K562 (cell line): Measurements from ENCODE around the gene CELSR1. TPM values are rescaled to one million over a fixed set of nuclear protein-coding genes. Genes with fewer than 3 reads are reported as not detected.

Experiments used
- ATF1 ChIP-seq, 2 experiments: fragments of 450-650 bp in 1 of 2; IDR thresholded peaks; 2 replicates each; pipeline ENCODE4 v1.6.1; 2016; ENCODE audit warnings: missing compliant biosample characterization in 1 of 2, missing genetic modification characterization in 1 of 2
- MAZ ChIP-seq, 2 experiments: fragments of 450-650 bp in 1 of 2; sonication (generic) in 1 of 2; formaldehyde crosslinking; IDR thresholded peaks in 1 of 2; conservative IDR thresholded peaks in 1 of 2; 2 replicates each; pipeline versions ENCODE4 v1.4.0 to v1.5.0; 2020; ENCODE audit warnings: mild to moderate bottlenecking in 1 of 2, missing genetic modification reagents in 1 of 2
- NFYB ChIP-seq: IDR thresholded peaks from 2 replicates; pipeline ENCODE4 v1.6.1; 2011; ENCODE audit warnings: mild to moderate bottlenecking, moderate library complexity; ENCODE audit not compliant: insufficient read length; ENCODE audit errors: extremely low read depth
- NR3C1 ChIP-seq: sonication (generic); formaldehyde crosslinking; IDR thresholded peaks from 2 replicates; pipeline ENCODE4 v1.8.1; 2022; ENCODE audit warnings: missing genetic modification reagents
- SMC3 ChIP-seq: conservative IDR thresholded peaks from 2 replicates; pipeline ENCODE4 v1.6.1; 2011; ENCODE audit warnings: low read depth, low read length, improper control_type of control experiment; ENCODE audit not compliant: insufficient read depth
- ZBED1 ChIP-seq: IDR thresholded peaks from 2 replicates; pipeline ENCODE4 v1.6.1; 2014
- ZFP36 ChIP-seq: fragments of 150-350 bp; IDR thresholded peaks from 2 replicates; pipeline ENCODE4 v1.6.1; 2018; ENCODE audit warnings: low read length, low read depth; ENCODE audit not compliant: partially characterized antibody
- ZKSCAN3 ChIP-seq: fragments of 250-450 bp; sonication (Bioruptor Pico); IDR thresholded peaks from 2 replicates; pipeline ENCODE4 v1.4.0; 2020
- ZNF175 ChIP-seq: fragments of 200-800 bp; sonication (Bioruptor generic); IDR thresholded peaks from 2 replicates; pipeline ENCODE4 v1.6.1; 2016; ENCODE audit warnings: low read depth, mild to moderate bottlenecking, missing genetic modification characterization, missing compliant biosample characterization
- ZNF584 ChIP-seq: fragments of 200-800 bp; sonication (Bioruptor generic); IDR thresholded peaks from 2 replicates; pipeline ENCODE4 v1.6.1; 2016; ENCODE audit warnings: low read depth, mild to moderate bottlenecking, missing genetic modification characterization, missing compliant biosample characterization
- ZNF696 ChIP-seq: fragments of 250-450 bp; sonication (Bioruptor Pico); conservative IDR thresholded peaks from 2 replicates; pipeline ENCODE4 v1.4.0; 2020; ENCODE audit warnings: mild to moderate bottlenecking, moderate library complexity
- polyA plus RNA-seq, 8 experiments: library from polyadenylated mRNA; depleted of rRNA in 4 of 8; stranded (reverse) in 5 of 8; unstranded in 3 of 8; fragments of >200 nt; fragmentation: Nextera tagmentation in 2 of 8; fragmentation: Illumina TruSeq in 1 of 8; extraction: Ambion mirVana in 2 of 8; extraction: Trizol in 1 of 8; gene quantifications; 2 replicates each; pipeline versions ENCODE4 v1.2.1 to v1.2.3, GENCODE V29; 2011 to 2014; ENCODE audit warnings: inconsistent platforms in 1 of 8, missing spikeins in 1 of 8
- total RNA-seq, 7 experiments: library from RNA; depleted of rRNA in 6 of 7; stranded (reverse); fragments of >200 nt in 6 of 7; fragmentation: Illumina TruSeq in 2 of 7; extraction: Trizol in 2 of 7; gene quantifications; 2 replicates each; pipeline versions ENCODE4 v1.2.1 to v1.2.3, GENCODE V29; 2011 to 2021; ENCODE audit warnings: low replicate concordance in 1 of 7
- TF ChIP-seq, protein P1 (sequence below), 2 experiments: fragments of 450-650 bp; formaldehyde crosslinking in 1 of 2; IDR thresholded peaks; 2 replicates each; pipeline versions ENCODE4 v1.4.0 to v1.6.1; 2014 to 2020; ENCODE audit warnings: mild to moderate bottlenecking in 2 of 2, borderline replicate concordance in 1 of 2, low read depth in 1 of 2
- TF ChIP-seq, protein P2 (sequence below): fragments of 250-450 bp; sonication (Bioruptor Pico); IDR thresholded peaks from 2 replicates; pipeline ENCODE4 v1.6.1; 2021; ENCODE audit warnings: mild to moderate bottlenecking
- TF ChIP-seq, protein P3 (sequence below), 2 experiments: fragments of 450-650 bp; IDR thresholded peaks; 2 replicates each; pipeline ENCODE4 v1.6.1; 2016

Gene CELSR1
- total and polyA plus RNA-seq, 9 of the 15 experiments (the other 6 are each of a cell fraction or from before 2014, with no cell fraction given), result under 0.01 to 0.09 TPM; not detected in 7

DNA sequence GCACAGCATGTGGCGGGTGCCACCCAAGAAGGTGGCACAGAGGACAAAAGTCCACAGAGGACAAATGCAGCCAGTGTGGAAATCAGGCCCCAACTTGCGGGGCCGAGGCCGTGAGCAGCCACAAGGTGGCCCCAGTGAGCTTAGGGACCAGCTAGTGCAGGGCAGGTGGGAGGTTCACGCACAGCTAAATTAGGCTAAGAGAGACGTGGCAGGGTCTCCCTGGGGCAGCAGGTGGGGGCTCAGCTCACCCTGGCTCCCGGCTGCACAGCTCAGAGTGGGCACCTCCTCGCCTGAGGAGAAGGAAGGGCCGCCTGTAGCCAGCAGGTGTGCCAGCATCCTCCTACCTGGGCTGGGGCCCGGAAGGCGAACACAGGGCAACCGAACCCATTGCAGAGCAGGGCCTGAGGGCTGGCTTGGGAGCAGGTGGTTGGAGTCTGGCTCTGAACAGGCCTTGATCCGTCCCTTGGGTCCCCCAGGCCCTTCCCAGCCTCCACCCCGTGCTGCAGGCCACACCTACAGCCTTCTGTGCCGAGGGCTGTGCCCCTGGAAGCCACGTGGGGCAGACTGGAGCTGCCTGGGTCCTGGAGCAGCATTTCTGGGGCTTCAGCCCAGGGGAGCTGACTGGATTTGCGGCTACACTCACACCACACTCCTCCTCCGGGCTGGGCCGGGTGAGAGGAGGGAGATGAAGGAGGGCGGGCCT is 26.1 kb upstream of the CELSR1 start (continued):
- TF ChIP-seq, protein P1, sequence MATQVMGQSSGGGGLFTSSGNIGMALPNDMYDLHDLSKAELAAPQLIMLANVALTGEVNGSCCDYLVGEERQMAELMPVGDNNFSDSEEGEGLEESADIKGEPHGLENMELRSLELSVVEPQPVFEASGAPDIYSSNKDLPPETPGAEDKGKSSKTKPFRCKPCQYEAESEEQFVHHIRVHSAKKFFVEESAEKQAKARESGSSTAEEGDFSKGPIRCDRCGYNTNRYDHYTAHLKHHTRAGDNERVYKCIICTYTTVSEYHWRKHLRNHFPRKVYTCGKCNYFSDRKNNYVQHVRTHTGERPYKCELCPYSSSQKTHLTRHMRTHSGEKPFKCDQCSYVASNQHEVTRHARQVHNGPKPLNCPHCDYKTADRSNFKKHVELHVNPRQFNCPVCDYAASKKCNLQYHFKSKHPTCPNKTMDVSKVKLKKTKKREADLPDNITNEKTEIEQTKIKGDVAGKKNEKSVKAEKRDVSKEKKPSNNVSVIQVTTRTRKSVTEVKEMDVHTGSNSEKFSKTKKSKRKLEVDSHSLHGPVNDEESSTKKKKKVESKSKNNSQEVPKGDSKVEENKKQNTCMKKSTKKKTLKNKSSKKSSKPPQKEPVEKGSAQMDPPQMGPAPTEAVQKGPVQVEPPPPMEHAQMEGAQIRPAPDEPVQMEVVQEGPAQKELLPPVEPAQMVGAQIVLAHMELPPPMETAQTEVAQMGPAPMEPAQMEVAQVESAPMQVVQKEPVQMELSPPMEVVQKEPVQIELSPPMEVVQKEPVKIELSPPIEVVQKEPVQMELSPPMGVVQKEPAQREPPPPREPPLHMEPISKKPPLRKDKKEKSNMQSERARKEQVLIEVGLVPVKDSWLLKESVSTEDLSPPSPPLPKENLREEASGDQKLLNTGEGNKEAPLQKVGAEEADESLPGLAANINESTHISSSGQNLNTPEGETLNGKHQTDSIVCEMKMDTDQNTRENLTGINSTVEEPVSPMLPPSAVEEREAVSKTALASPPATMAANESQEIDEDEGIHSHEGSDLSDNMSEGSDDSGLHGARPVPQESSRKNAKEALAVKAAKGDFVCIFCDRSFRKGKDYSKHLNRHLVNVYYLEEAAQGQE (IDR thresholded peaks at IDR 0.05; ENCODE audit: borderline replicate concordance), result peak; percentile 61; the same call in 1 of the 2 replicates
- TF ChIP-seq, protein P1 (CRISPR knock-in tag; IDR thresholded peaks at IDR 0.05; ENCODE audit: low read depth), result no peak
- 0 out of 4 replicates have a peak, but pooled peaks have one; percentile 16 to 24 for TF ChIP-seq MAZ (CRISPR knock-in tag; conservative IDR thresholded peaks at IDR 0.05 in 1 of 2, IDR thresholded peaks at IDR 0.05 in 1 of 2)
- TF ChIP-seq ZNF696 (CRISPR knock-in tag), result no peak
- no peak for TF ChIP-seq ZBED1
- no peak for TF ChIP-seq ZNF584 (CRISPR knock-in tag)
- no peak for TF ChIP-seq ZNF175 (CRISPR knock-in tag)
- TF ChIP-seq ZFP36, result no peak
- TF ChIP-seq, protein P2, sequence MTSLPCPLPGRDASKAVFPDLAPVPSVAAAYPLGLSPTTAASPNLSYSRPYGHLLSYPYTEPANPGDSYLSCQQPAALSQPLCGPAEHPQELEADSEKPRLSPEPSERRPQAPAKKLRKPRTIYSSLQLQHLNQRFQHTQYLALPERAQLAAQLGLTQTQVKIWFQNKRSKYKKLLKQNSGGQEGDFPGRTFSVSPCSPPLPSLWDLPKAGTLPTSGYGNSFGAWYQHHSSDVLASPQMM, result no peak
- TF ChIP-seq NFYB, result no peak
- TF ChIP-seq, protein P3, sequence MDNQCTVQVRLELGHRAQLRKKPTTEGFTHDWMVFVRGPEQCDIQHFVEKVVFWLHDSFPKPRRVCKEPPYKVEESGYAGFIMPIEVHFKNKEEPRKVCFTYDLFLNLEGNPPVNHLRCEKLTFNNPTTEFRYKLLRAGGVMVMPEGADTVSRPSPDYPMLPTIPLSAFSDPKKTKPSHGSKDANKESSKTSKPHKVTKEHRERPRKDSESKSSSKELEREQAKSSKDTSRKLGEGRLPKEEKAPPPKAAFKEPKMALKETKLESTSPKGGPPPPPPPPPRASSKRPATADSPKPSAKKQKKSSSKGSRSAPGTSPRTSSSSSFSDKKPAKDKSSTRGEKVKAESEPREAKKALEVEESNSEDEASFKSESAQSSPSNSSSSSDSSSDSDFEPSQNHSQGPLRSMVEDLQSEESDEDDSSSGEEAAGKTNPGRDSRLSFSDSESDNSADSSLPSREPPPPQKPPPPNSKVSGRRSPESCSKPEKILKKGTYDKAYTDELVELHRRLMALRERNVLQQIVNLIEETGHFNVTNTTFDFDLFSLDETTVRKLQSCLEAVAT (IDR thresholded peaks at IDR 0.05), result no peak
- peak; percentile 81 for TF ChIP-seq SMC3
- no peak for TF ChIP-seq ZKSCAN3 (CRISPR knock-in tag)
- TF ChIP-seq NR3C1 (CRISPR knock-in tag), result no peak
- no peak for TF ChIP-seq ATF1 (CRISPR knock-in tag; IDR thresholded peaks at IDR 0.05)
- TF ChIP-seq ATF1 (tag; IDR thresholded peaks at IDR 0.05), result 0 out of 2 replicates have a peak, but pooled peaks have one; percentile 30
